Upper lobe of left lung (tissue), 6 donors: ENCODE results near the gene FGF2. TPM values are rescaled to one million over a fixed set of nuclear protein-coding genes. Genes with fewer than 3 reads are reported as not detected.
A peak's percentile ranks its signal among the peaks of the same experiment; 100 is the strongest.
"Not testable (repeated sequence)": the region's sequence is repeated elsewhere in the genome, so short reads cannot be mapped to it uniquely, and the experiment has no call there.

Experiments
- ATAC-seq, 2 donors: fragments of 200-7000 bp; cut with Tn5 transposase; one replicate each; pipeline ENCODE4 v1.9.1; 2022; ENCODE audit warnings: mild to moderate bottlenecking in 2 of 2, moderate library complexity in 2 of 2; ENCODE audit not compliant: low FRiP score in 2 of 2
- DNase-seq, 2 donors: peaks; one replicate each; pipeline ENCODE4 v3.0.0-alpha.2; 2019 to 2020
- H3K27ac ChIP-seq, 4 donors: fragments of 200-600 bp; sonication (generic); one replicate each; pipeline ENCODE4 v1.5.1; 2016 to 2019
- H3K27me3 ChIP-seq, 4 donors: fragments of 200-600 bp; sonication (generic); one replicate each; pipeline ENCODE4 v1.5.1; 2017 to 2019
- H3K36me3 ChIP-seq, 4 donors: fragments of 200-600 bp; sonication (generic); one replicate each; pipeline ENCODE4 v1.5.1; 2016 to 2019
- H3K4me1 ChIP-seq, 4 donors: fragments of 200-600 bp; sonication (generic); one replicate each; pipeline ENCODE4 v1.5.1; 2018 to 2019
- H3K4me3 ChIP-seq, 4 donors: fragments of 200-600 bp; sonication (generic); one replicate each; pipeline ENCODE4 v1.5.1; 2017 to 2019; ENCODE audit warnings: mild to moderate bottlenecking in 2 of 4, moderate library complexity in 1 of 4
- H3K9me3 ChIP-seq, 4 donors: fragments of 200-600 bp; sonication (generic); one replicate each; pipeline ENCODE4 v1.5.1; 2018 to 2019
- EP300 ChIP-seq, 4 donors: sonication (generic); formaldehyde crosslinking; IDR thresholded peaks; one replicate each; pipeline ENCODE4 v1.5.1; 2017; ENCODE audit warnings: antibody characterized with exemption in 4 of 4, control low read depth in 2 of 4
- POLR2A ChIP-seq, 4 donors: fragments of 450-650 bp; IDR thresholded peaks; one replicate each; pipeline ENCODE4 v1.5.1; 2016 to 2017; ENCODE audit warnings: antibody characterized with exemption in 4 of 4, mild to moderate bottlenecking in 2 of 4
- POLR2AphosphoS5 ChIP-seq, 2 donors: sonication (generic); formaldehyde crosslinking; IDR thresholded peaks; one replicate each; pipeline ENCODE4 v1.5.1; 2017; ENCODE audit warnings: antibody characterized with exemption in 2 of 2
- WGBS, 2 donors: methylation state at CpG; one replicate each; pipeline ENCODE4 v1.1.5; 2017 to 2018; 5-methylcytosine and 5-hydroxymethylcytosine counted together
- total RNA-seq, 6 donors: library from RNA; depleted of rRNA in 4 of 6; stranded (reverse); fragments of >200 nt in 4 of 6; gene quantifications; one replicate each; pipeline versions ENCODE4 v1.1.0 to v1.2.1, GENCODE V29; 2016 to 2021
- TF ChIP-seq, protein P1 (sequence below), 6 experiments: fragments of 450-650 bp in 4 of 6; fragments of 200-600 bp in 2 of 6; sonication (generic) in 2 of 6; IDR thresholded peaks; one replicate each; pipeline ENCODE4 v1.5.1; 2016 to 2019; ENCODE audit warnings: antibody characterized with exemption in 6 of 6
- donor health status: DM: no; HTN: no; CAD: no; lungs with moderate emphysema.
- donor health status: DM: no; HTN: yes; CAD: no; lungs with severe emphysema.

FGF2 gene
- total RNA-seq, 6 donors from 2014 or later, result 1.2 to 15.7 (median 6.5) TPM

- no peaks in the 10 kb centered on the region for H3K27me3 ChIP-seq
- H3K4me3 ChIP-seq, result no peak overlapping the region
- no peaks in the 10 kb centered on the region for H3K36me3 ChIP-seq
- DNase-seq (no peak), ATAC-seq (no peak)
- H3K4me1 ChIP-seq, result peaks cover 0 to 7% (median 1%) of the 10 kb centered on the region in 4 donors
- H3K9me3 ChIP-seq, result no peaks in the 10 kb centered on the region
- no peak overlapping the region for H3K27ac ChIP-seq
- no peak for TF ChIP-seq POLR2AphosphoS5 (IDR thresholded peaks at IDR 0.05)
- TF ChIP-seq POLR2A (IDR thresholded peaks at IDR 0.05), result no peak
- TF ChIP-seq, protein P1, sequence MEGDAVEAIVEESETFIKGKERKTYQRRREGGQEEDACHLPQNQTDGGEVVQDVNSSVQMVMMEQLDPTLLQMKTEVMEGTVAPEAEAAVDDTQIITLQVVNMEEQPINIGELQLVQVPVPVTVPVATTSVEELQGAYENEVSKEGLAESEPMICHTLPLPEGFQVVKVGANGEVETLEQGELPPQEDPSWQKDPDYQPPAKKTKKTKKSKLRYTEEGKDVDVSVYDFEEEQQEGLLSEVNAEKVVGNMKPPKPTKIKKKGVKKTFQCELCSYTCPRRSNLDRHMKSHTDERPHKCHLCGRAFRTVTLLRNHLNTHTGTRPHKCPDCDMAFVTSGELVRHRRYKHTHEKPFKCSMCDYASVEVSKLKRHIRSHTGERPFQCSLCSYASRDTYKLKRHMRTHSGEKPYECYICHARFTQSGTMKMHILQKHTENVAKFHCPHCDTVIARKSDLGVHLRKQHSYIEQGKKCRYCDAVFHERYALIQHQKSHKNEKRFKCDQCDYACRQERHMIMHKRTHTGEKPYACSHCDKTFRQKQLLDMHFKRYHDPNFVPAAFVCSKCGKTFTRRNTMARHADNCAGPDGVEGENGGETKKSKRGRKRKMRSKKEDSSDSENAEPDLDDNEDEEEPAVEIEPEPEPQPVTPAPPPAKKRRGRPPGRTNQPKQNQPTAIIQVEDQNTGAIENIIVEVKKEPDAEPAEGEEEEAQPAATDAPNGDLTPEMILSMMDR (IDR thresholded peaks at IDR 0.05), result no peak
- TF ChIP-seq EP300 (IDR thresholded peaks at IDR 0.05), result no peak
- 88 to 91% methylated on average over 3 of the region's 3 CpGs for WGBS, 2 donors
Measured at GRCh38 chr4:122845066-122845465, 18.4 kb downstream of the FGF2 start.

DNA sequence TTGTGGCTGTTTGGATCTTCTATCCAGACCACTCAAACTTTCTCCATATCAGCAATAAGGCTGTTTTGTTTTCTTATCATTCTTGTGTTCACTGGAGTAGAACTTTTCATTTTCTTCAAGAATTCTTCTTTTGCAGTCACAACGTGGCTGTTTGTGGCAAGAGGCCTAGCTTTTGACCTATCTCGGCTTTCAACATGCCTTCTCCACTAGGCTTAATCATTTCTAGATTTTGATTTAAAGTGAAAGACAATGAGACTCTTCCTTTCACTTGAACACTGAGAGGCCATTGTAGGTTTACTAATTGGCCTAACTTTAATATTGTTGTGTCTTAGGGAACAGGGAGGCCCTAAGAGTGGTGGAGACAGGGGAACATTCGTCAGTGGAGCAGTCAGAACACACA is 19.1 kb downstream of the FGF2 start:
- H3K36me3 ChIP-seq, result no peaks in the 10 kb centered on the region
- peaks cover 0 to 7% (median 1%) of the 10 kb centered on the region in 4 donors for H3K4me1 ChIP-seq
- DNase-seq, result no peak
- no peaks in the 10 kb centered on the region for H3K27me3 ChIP-seq
- no peak overlapping the region for H3K27ac ChIP-seq
- ATAC-seq, result no peak
- WGBS, 2 donors, result 64 to 83% methylated on average over 3 of the region's 3 CpGs
- TF ChIP-seq, protein P1 (IDR thresholded peaks at IDR 0.05), result no peak
- TF ChIP-seq POLR2AphosphoS5 (IDR thresholded peaks at IDR 0.05) (no peak), POLR2A (IDR thresholded peaks at IDR 0.05) (no peak), EP300 (IDR thresholded peaks at IDR 0.05) (no peak)
- no peaks in the 10 kb centered on the region for H3K9me3 ChIP-seq
- H3K4me3 ChIP-seq, result no peak overlapping the region

- no peak for DNase-seq
- Histone ChIP-seq H3K4me1 (peaks cover 0 to 3% (median 0%) of the 10 kb centered on the region in 4 donors), H3K9me3 (no peaks in the 10 kb centered on the region), H3K27me3 (no peaks in the 10 kb centered on the region), H3K27ac (no peak overlapping the region), H3K36me3 (no peaks in the 10 kb centered on the region), H3K4me3 (no peak overlapping the region)
- TF ChIP-seq POLR2A (IDR thresholded peaks at IDR 0.05) (no peak), EP300 (IDR thresholded peaks at IDR 0.05) (no peak), POLR2AphosphoS5 (IDR thresholded peaks at IDR 0.05) (no peak)
- TF ChIP-seq, protein P1 (IDR thresholded peaks at IDR 0.05), result no peak
- 73 to 100% methylated on average over 1 of the region's 1 CpG for WGBS, 2 donors
- ATAC-seq, result no peak
Measured at GRCh38 chr4:122847931-122848330, 21.3 kb downstream of the FGF2 start.

- not testable (repeated sequence) for H3K9me3 ChIP-seq, H3K36me3 ChIP-seq, H3K27ac ChIP-seq, H3K4me3 ChIP-seq, ATAC-seq, H3K27me3 ChIP-seq, H3K4me1 ChIP-seq
- peak in 1 of 2 donors; percentile 24 for DNase-seq
- 93 to 100% methylated on average over 3 of the region's 3 CpGs for WGBS, 2 donors
Measured at GRCh38 chr4:122849789-122850188, 23.2 kb downstream of the FGF2 start.

- Histone ChIP-seq H3K27me3 (no peaks in the 10 kb centered on the region), H3K9me3 (no peaks in the 10 kb centered on the region), H3K4me1 (no peaks in the 10 kb centered on the region), H3K4me3 (no peak overlapping the region), H3K27ac (no peak overlapping the region), H3K36me3 (no peaks in the 10 kb centered on the region)
- DNase-seq (no peak), ATAC-seq (no peak)
- TF ChIP-seq POLR2A (IDR thresholded peaks at IDR 0.05) (no peak), EP300 (IDR thresholded peaks at IDR 0.05) (no peak), POLR2AphosphoS5 (IDR thresholded peaks at IDR 0.05) (no peak)
- TF ChIP-seq, protein P1 (IDR thresholded peaks at IDR 0.05), result no peak
Measured at GRCh38 chr4:122851568-122851967, 24.9 kb downstream of the FGF2 start.
